ENCODE data around the gene GSTO1.

GSTO1 gene

GRCh38 chr10:104309980-104310978, 55.6 kb downstream of the GSTO1 start:
- TF ChIP-seq GATA1 (IDR thresholded peaks at IDR 0.05; ENCODE audit: low read depth, low read length) = no peak
- no peak for TF ChIP-seq POLR2A (IDR thresholded peaks at IDR 0.05; ENCODE audit: low read length)
- no peak for DNase-seq

- DNase-seq = no peak
- TF ChIP-seq POLR2A (IDR thresholded peaks at IDR 0.05; ENCODE audit: low read length) (no peak), GATA1 (IDR thresholded peaks at IDR 0.05; ENCODE audit: low read depth, low read length) (no peak)
These were observed 56.6 kb downstream of the GSTO1 start for GRCh38 chr10:104311184-104311720.

- no peak for DNase-seq
- TF ChIP-seq POLR2A (IDR thresholded peaks at IDR 0.05; ENCODE audit: low read length) (no peak), GATA1 (IDR thresholded peaks at IDR 0.05; ENCODE audit: low read depth, low read length) (no peak)
These were observed 60.1 kb downstream of the GSTO1 start for GRCh38 chr10:104314591-104315485.

- DNase-seq = no peak
- TF ChIP-seq POLR2A (IDR thresholded peaks at IDR 0.05; ENCODE audit: low read length) (no peak), GATA1 (IDR thresholded peaks at IDR 0.05; ENCODE audit: low read depth, low read length) (no peak)
These were observed 60.8 kb downstream of the GSTO1 start for GRCh38 chr10:104315486-104315921.

- TF ChIP-seq GATA1 (IDR thresholded peaks at IDR 0.05; ENCODE audit: low read depth, low read length) (no peak), POLR2A (IDR thresholded peaks at IDR 0.05; ENCODE audit: low read length) (no peak)
These were observed 61.8 kb downstream of the GSTO1 start for GRCh38 chr10:104316321-104317099.

More at GRCh38 chr10:104316321-104317099, 61.8 kb downstream of the GSTO1 start:
- no peak for DNase-seq
